GM18498 (cell line): ENCODE data around the gene MIA2.

Experiments
- ATAC-seq: cut with Tn5 transposase; IDR thresholded peaks from one replicate; pipeline ENCODE4 v1.9.1; 2021; ENCODE audit warnings: mild to moderate bottlenecking, moderate library complexity; ENCODE audit not compliant: unreplicated experiment

Gene MIA2

GRCh38 chr14:39432179-39432618 lies 198.5 kb downstream of the MIA2 start, which contains the start of gene FBXO33:
TSS of gene FBXO33 (minus strand) at chr14:39432433. CDS start at chr14:39432162, 271 bp downstream.
- ATAC-seq: peak; percentile 86

GRCh38 chr14:39432619-39433451 lies 199.1 kb downstream of the MIA2 start:
- ATAC-seq: peak; percentile 71

GRCh38 chr14:39433452-39433813 lies 199.7 kb downstream of the MIA2 start:
- no peak for ATAC-seq

GRCh38 chr14:39434401-39434800 lies 200.7 kb downstream of the MIA2 start:
- ATAC-seq: no peak

GRCh38 chr14:39435241-39435640 lies 201.5 kb downstream of the MIA2 start:
- no peak for ATAC-seq
